ENCODE data around the gene KRTAP2-2.
"Not testable (repeated sequence)": the region's sequence is repeated elsewhere in the genome, so short reads cannot be mapped to it uniquely, and the experiment has no call there.

KRTAP2-2 gene

GRCh38 chr17:41065829-41066624 is 11.0 kb upstream of the KRTAP2-2 start, which contains the start of gene KRTAP2-4:
Gene KRTAP2-4, minus strand, starts transcription at chr17:41065879. Its CDS starts 34 bp downstream, at chr17:41065845.
- DNase-seq (ENCODE audit: extremely low spot score, insufficient read length, low read depth) (no peak), FAIRE-seq (no peak)

GRCh38 chr17:41065016-41065689 is 10.1 kb upstream of the KRTAP2-2 start:
- not testable (repeated sequence) for FAIRE-seq

GRCh38 chr17:41064301-41064700 is 9.3 kb upstream of the KRTAP2-2 start:
- FAIRE-seq (no peak), DNase-seq (ENCODE audit: extremely low spot score, insufficient read length, low read depth) (no peak)

More at GRCh38 chr17:41065016-41065689, 10.1 kb upstream of the KRTAP2-2 start:
- DNase-seq (ENCODE audit: extremely low spot score, insufficient read length, low read depth) = not testable (repeated sequence)

GRCh38 chr17:41063449-41063848 is 8.4 kb upstream of the KRTAP2-2 start:
- FAIRE-seq (no peak), DNase-seq (ENCODE audit: extremely low spot score, insufficient read length, low read depth) (no peak)

GRCh38 chr17:41061964-41062363 is 6.9 kb upstream of the KRTAP2-2 start:
- FAIRE-seq (no peak), DNase-seq (ENCODE audit: extremely low spot score, insufficient read length, low read depth) (no peak)

- DNase-seq (ENCODE audit: extremely low spot score, insufficient read length, low read depth) (no peak), FAIRE-seq (no peak)
Measured at GRCh38 chr17:41060052-41060604, 5.1 kb upstream of the KRTAP2-2 start, which contains the start of gene KRTAP2-3. Gene KRTAP2-3, minus strand, starts transcription at chr17:41060114. Its CDS starts 64 bp downstream, at chr17:41060050.

GRCh38 chr17:41059276-41060051 is 4.4 kb upstream of the KRTAP2-2 start:
- FAIRE-seq = not testable (repeated sequence)

GRCh38 chr17:41058741-41059140 is 3.7 kb upstream of the KRTAP2-2 start:
- no peak for DNase-seq (ENCODE audit: extremely low spot score, insufficient read length, low read depth)
- no peak for FAIRE-seq

More at GRCh38 chr17:41059276-41060051, 4.4 kb upstream of the KRTAP2-2 start:
- not testable (repeated sequence) for DNase-seq (ENCODE audit: extremely low spot score, insufficient read length, low read depth)

- FAIRE-seq = no peak
- DNase-seq (ENCODE audit: extremely low spot score, insufficient read length, low read depth) = no peak
Measured at GRCh38 chr17:41057547-41057946, 2.5 kb upstream of the KRTAP2-2 start.

- not testable (repeated sequence) for DNase-seq (ENCODE audit: extremely low spot score, insufficient read length, low read depth); FAIRE-seq
Measured at GRCh38 chr17:41054556-41054955, 474 bp downstream of the KRTAP2-2 start.

GRCh38 chr17:41054025-41054424 is 1.0 kb downstream of the KRTAP2-2 start:
- no peak for DNase-seq (ENCODE audit: extremely low spot score, insufficient read length, low read depth)
- FAIRE-seq = no peak

GRCh38 chr17:41052566-41052965 is 2.5 kb downstream of the KRTAP2-2 start:
- DNase-seq (ENCODE audit: extremely low spot score, insufficient read length, low read depth) = no peak
- no peak for FAIRE-seq

GRCh38 chr17:41049110-41049509 is 5.9 kb downstream of the KRTAP2-2 start:
- no peak for FAIRE-seq
- peak; percentile 17 for DNase-seq (ENCODE audit: extremely low spot score, insufficient read length, low read depth)

GRCh38 chr17:41048441-41048840 is 6.6 kb downstream of the KRTAP2-2 start:
- DNase-seq (ENCODE audit: extremely low spot score, insufficient read length, low read depth) = no peak
- FAIRE-seq = no peak

GRCh38 chr17:41046735-41047465 is 8.1 kb downstream of the KRTAP2-2 start, which contains the start of gene KRTAP2-1:
Gene KRTAP2-1, minus strand, starts transcription at chr17:41047316. Its CDS starts 49 bp downstream, at chr17:41047267.
- FAIRE-seq; DNase-seq (ENCODE audit: extremely low spot score, insufficient read length, low read depth): not testable (repeated sequence)

GRCh38 chr17:41042953-41043352 is 12.1 kb downstream of the KRTAP2-2 start:
- no peak for DNase-seq (ENCODE audit: extremely low spot score, insufficient read length, low read depth)
- no peak for FAIRE-seq

GRCh38 chr17:41040783-41041571 is 14.1 kb downstream of the KRTAP2-2 start, which contains the start of gene KRTAP1-1:
Gene KRTAP1-1, minus strand, starts transcription at chr17:41041450. Its CDS starts 53 bp downstream, at chr17:41041397.
- DNase-seq (ENCODE audit: extremely low spot score, insufficient read length, low read depth); FAIRE-seq: not testable (repeated sequence)

GRCh38 chr17:41037853-41038350 is 17.1 kb downstream of the KRTAP2-2 start:
- no peak for DNase-seq (ENCODE audit: extremely low spot score, insufficient read length, low read depth)
- FAIRE-seq = no peak
